ENCODE measurements around the gene TCN2.
A peak's percentile ranks its signal among the peaks of the same experiment; 100 is the strongest.
"Not testable (repeated sequence)": the region's sequence is repeated elsewhere in the genome, so short reads cannot be mapped to it uniquely, and the experiment has no call there.

Gene TCN2

GRCh38 chr22:30578481-30578880 is 28.5 kb upstream of the TCN2 start:
- no peak for DNase-seq (ENCODE audit: low read depth)

GRCh38 chr22:30580896-30581295 is 26.1 kb upstream of the TCN2 start:
- no peak for DNase-seq (ENCODE audit: low read depth)

- DNase-seq (ENCODE audit: low read depth) = no peak
These were observed 24.9 kb upstream of the TCN2 start for GRCh38 chr22:30582051-30582450.

- DNase-seq (ENCODE audit: low read depth) = no peak
These were observed 24.0 kb upstream of the TCN2 start for GRCh38 chr22:30582788-30583545.

GRCh38 chr22:30584441-30584840 is 22.5 kb upstream of the TCN2 start:
- no peak for DNase-seq (ENCODE audit: low read depth)

- no peak for DNase-seq (ENCODE audit: low read depth)
These were observed 20.6 kb upstream of the TCN2 start for GRCh38 chr22:30586414-30586813.

GRCh38 chr22:30591191-30591587 is 15.8 kb upstream of the TCN2 start:
- DNase-seq (ENCODE audit: low read depth) = no peak

GRCh38 chr22:30591588-30592359 is 15.2 kb upstream of the TCN2 start, which contains the start of gene PES1:
PES1 (minus strand) TSS chr22:30591910; CDS start chr22:30591833, 77 bp downstream.
- peak; percentile 86 for DNase-seq (ENCODE audit: low read depth)

GRCh38 chr22:30592360-30592713 is 14.6 kb upstream of the TCN2 start:
- DNase-seq (ENCODE audit: low read depth) = not testable (repeated sequence)

GRCh38 chr22:30596199-30596598 is 10.8 kb upstream of the TCN2 start:
- no peak for DNase-seq (ENCODE audit: low read depth)

- no peak for DNase-seq (ENCODE audit: low read depth)
These were observed 10.1 kb upstream of the TCN2 start for GRCh38 chr22:30596886-30597285.

- DNase-seq (ENCODE audit: low read depth) = no peak
These were observed 8.0 kb upstream of the TCN2 start for GRCh38 chr22:30598986-30599385.

GRCh38 chr22:30600921-30601320 is 6.1 kb upstream of the TCN2 start:
- DNase-seq (ENCODE audit: low read depth) = no peak

- DNase-seq (ENCODE audit: low read depth) = no peak
These were observed 5.5 kb upstream of the TCN2 start for GRCh38 chr22:30601464-30601863.

- DNase-seq (ENCODE audit: low read depth) = no peak
These were observed 4.9 kb upstream of the TCN2 start for GRCh38 chr22:30602049-30602448.

GRCh38 chr22:30603801-30604200 is 3.2 kb upstream of the TCN2 start:
- DNase-seq (ENCODE audit: low read depth) = no peak

- DNase-seq (ENCODE audit: low read depth) = no peak
These were observed 2.3 kb upstream of the TCN2 start for GRCh38 chr22:30604723-30605122.

- no peak for DNase-seq (ENCODE audit: low read depth)
These were observed 1.4 kb upstream of the TCN2 start for GRCh38 chr22:30605449-30606110.

GRCh38 chr22:30607300-30607930 is 441 bp downstream of the TCN2 start:
- no peak for DNase-seq (ENCODE audit: low read depth)

GRCh38 chr22:30607939-30608338 is 965 bp downstream of the TCN2 start:
- DNase-seq (ENCODE audit: low read depth) = no peak

- DNase-seq (ENCODE audit: low read depth) = no peak
These were observed 2.5 kb downstream of the TCN2 start for GRCh38 chr22:30609260-30610185.

All from stimulated activated CD8-positive, alpha-beta memory T cell treated with anti-CD3 and anti-CD28 coated beads, Interleukin-4, amount 100 ng/mL, for 24 hours (primary cell).